GM21360 (cell line): ENCODE results near the gene PDE1A.
"Not testable (repeated sequence)": the region's sequence is repeated elsewhere in the genome, so short reads cannot be mapped to it uniquely, and the experiment has no call there.

ENCODE experiments used
- ATAC-seq: cut with Tn5 transposase; IDR thresholded peaks from one replicate; pipeline ENCODE4 v1.9.1; 2021; ENCODE audit warnings: mild to moderate bottlenecking, moderate library complexity; ENCODE audit not compliant: unreplicated experiment

The PDE1A gene

GRCh38 chr2:182412858-182413257, 14.0 kb downstream of the PDE1A start:
- no peak for ATAC-seq

GRCh38 chr2:182410120-182410519, 16.7 kb downstream of the PDE1A start:
- ATAC-seq, result no peak

DNA sequence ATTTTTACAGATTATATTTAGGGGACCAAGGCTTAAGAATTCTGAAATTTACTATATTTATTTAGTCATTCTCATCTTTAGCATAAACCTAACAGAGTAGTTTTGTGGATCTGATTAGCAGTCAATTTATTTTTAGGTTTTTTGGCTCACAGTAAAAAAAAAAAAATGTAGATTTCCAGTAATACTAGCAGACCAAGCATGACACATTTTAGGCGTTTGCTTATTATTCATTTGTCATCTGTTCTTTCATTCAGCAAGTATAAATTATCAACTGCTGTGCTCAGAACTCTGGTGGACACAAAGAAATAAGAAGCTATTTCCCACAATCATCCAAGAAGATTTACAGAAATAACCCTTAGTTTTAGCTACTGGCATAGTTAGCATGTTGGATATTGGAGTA, 20.6 kb downstream of the PDE1A start:
- ATAC-seq, result no peak

GRCh38 chr2:182404975-182405561, 21.8 kb downstream of the PDE1A start:
- ATAC-seq, result no peak

- ATAC-seq, result no peak
Observed at GRCh38 chr2:182404092-182404491, 22.7 kb downstream of the PDE1A start.

DNA sequence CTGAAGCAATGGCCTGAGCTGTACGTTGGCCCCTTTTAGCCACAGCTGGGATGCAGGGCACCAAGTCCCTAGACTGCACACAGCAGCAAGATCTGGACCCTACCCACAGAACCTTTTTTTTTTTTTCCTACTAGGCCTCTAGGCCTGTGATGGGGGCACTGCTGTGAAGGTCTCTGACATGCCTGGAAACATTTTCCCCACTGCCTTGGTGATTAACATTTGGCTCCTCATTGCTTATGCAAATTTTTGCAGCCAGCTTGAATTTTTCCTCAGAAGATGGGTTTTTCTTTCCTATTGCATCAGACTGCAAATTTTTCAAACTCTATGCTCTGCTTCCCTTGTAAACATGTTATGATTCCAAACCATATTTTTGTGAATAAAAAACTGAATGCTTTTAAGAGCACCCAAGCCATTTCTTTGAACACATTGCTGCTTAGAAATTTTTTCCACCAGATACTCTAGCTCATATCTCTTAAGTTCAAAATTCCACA, 33.5 kb downstream of the PDE1A start:
- no peak for ATAC-seq

DNA sequence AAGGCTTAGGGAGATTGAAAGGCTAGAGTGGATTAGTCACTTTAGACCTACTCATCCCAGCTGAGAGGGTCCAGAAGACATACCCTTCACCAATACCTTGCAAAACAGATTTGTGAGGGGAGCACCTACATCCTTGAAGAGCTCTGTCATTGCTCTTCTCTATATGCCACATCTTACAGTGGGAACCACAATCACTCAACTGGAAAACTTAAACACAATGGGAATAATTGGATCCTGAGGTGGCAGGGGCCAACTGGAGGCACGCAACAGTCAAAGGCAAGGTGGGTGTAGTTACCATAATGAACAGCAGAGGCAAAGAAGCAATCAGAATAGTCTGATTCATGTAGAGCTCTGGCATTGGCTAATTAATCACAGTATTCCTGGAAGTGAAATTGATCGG, 35.4 kb downstream of the PDE1A start:
- no peak for ATAC-seq

DNA sequence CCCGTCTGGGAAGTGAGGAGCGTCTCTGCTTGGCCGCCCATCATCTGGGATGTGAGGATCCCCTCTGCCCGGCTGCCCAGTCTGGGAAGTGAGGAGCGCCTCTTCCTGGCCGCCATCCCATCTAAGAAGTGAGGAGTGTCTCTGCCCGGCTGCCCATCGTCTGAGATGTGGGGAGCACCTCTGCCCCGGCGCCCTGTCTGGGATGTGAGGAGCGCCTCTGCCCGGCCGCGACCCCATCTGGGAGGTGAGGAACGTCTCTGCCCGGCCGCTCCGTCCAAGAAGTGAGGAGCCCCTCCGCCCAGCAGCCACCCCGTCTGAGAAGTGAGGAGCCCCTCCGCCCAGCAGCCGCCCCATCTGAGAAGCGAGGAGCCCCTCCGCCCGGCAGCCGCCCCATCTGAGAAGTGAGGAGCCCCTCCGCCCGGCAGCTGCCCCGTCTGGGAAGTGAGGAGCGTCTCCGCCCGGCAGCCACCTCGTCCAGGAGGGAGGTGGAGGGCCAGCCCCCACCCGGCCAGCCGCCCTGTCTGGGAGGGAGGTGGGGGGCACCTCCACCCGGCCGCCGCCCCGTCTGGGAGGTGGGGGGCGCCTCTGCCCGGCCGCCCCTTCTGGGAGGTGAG, 40.5 kb downstream of the PDE1A start:
- not testable (repeated sequence) for ATAC-seq

GRCh38 chr2:182384860-182385259, 42.0 kb downstream of the PDE1A start:
- ATAC-seq, result no peak

DNA sequence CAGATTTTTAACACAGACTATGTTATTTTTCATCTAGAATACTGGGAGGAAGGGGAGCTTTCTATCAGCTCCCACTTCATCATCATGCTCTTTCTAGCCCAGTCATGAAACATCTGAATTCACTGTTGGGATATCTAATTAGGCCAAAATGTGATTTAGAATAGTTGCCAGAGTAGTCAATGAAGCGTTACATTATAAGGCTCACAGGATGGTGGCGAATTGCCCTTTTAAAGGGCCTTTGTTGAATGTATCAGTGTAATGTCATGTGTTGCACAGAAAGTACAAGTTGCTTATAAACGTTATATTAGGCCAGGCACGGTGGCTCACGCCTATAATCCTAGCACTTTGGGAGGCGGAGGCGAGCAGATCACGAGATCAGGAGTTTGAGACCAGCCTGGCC, 45.6 kb downstream of the PDE1A start:
- no peak for ATAC-seq

DNA sequence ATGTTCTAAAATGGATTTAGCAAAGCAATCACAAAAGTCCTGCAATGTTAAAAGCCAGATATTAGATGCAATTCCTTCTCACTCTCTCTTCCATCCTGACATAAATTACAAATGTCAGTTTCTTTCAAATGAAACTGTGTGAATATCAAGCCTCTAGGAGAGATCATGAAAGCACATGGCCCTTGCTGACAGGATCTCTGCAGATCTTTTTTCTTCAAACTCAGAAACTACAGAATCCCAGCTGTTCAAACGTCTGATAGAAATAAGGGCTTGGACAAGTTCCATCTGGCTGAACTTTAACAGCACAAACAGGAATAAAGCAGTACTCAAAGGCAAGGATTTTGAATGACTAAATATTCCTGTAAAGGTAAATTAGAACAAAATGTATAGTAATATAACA, 47.6 kb downstream of the PDE1A start:
- no peak for ATAC-seq

DNA sequence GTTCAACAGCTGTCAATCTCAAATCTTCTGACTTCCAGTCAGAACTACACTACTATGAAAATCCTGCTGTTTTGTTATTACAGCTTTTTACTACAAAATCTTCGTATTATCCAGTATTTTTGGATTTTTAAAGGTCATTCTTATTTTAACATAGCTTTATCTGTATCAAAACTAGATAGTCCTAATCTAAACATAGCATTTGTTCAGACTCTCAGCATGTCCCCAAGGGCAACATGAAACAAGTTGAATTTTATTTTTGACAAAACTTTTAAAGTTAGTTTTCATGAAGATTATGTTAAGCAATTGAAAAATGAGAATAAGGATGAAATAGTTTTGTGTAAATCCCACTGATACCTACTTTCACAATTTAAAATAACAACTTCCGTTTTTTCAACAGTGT, 48.1 kb downstream of the PDE1A start:
- no peak for ATAC-seq

DNA sequence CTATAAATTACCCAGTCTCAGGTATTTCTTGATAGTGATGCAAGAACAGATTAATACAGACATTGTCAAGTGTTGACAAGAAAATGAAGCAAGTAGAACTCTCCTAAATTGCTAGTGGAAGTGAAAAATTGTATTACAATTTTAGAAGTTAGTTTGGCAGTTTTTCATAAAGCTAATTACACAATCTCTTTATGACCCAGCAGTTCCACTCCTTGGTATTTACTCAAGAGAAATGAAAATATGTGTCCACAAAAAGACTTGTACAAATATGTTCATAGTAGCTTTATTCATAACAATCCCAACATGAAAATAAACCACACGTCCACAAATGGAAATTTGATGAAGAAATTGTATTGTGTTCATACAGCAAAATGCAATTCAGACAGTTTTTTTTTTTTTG, 49.4 kb downstream of the PDE1A start:
- no peak for ATAC-seq

DNA sequence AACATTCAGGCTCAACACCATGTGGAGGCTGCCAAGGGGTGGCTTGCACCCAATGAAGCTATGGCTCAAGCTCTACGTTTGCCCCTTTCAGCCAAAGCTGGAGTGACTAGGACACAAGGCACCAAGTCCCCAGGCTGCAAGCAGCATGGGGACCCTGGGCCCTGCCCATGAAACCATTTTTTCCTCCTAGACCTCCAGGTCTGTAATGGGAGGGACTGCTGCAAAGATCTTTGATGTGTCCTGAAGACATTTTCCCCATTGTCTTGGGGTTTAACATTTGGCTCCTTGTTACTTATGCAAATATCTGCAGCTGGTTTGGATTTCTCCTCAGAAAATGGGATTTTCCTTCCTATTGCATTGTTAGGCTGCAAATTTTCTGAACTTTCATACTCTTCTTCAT, 51.0 kb downstream of the PDE1A start:
- no peak for ATAC-seq

DNA sequence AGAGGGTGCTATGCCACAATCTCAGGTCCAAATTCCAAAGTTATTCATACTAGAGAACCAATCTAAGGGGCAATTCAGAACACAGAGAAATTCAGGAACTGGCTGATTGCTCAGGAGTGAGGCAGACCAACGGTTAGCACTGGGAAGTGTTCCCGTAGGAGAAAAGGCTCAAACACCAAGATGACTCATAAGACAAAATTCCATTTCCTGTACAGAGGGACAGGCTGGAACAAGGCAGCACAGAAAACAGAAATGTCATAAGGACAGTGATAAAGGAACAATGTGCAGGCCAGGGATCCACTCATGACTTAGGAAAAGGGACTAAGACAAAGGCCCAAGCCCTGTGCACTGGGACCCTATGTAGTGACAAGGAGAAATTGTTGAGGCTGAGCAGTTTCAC, 54.2 kb downstream of the PDE1A start:
- ATAC-seq, result no peak

GRCh38 chr2:182368996-182369395, 57.8 kb downstream of the PDE1A start:
- no peak for ATAC-seq

DNA sequence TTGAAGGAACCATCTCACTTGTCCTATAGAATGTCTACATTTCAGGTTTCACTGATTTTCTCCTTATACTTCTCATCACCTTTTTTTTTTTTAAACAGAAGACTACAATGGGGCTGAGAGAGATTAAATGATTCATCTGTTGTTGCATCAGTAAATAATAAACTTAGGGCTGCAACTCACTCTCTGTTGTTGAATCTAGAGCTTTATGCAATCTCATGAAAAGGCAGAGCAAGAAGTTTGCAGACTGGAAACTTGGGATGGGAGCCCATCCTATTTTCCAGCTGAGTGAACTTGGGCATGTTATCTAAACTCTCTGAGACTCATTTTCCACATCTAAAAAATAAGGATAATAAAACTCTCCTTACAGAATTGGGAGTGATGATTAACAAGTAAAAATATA, 58.4 kb downstream of the PDE1A start:
- ATAC-seq, result no peak

DNA sequence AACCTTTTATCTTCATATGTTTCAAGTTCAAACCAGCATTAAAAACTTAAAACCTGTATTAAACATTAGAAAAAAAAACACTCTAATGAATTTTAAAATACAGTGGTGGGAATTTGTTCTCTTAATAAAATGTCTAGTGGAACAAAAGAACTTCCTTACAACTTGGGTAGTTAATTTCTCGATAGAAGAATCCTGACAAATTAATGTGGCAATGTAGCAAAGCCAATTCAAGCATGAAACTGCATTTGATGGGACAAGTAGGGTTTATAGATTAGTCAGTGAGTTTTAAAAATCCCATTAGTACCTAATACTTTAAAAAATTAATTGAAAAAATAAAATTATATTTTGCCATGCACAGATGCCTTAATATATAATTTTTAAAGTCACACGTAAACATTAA, 59.4 kb downstream of the PDE1A start:
- no peak for ATAC-seq

- ATAC-seq, result no peak
Observed at GRCh38 chr2:182366628-182367027, 60.2 kb downstream of the PDE1A start.

DNA sequence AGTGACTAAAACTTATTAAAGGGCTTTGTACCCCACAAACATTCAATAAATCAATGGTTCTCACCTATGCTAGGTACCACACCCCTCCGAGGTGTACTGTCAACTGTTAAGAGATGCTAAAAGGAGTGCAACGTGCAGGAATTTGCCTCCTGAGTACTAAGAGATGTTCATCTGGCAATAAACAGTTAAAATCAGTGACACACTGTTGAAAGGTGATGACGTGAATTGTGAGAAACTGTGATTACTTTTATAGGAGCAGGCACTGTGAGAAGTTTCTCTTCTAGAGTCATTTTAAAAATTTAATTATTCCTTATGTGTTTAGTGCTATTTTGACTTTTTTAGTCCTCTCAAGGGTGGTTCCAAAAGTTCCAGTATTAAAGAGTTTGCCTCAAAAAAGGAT, 61.0 kb downstream of the PDE1A start:
- ATAC-seq, result no peak

DNA sequence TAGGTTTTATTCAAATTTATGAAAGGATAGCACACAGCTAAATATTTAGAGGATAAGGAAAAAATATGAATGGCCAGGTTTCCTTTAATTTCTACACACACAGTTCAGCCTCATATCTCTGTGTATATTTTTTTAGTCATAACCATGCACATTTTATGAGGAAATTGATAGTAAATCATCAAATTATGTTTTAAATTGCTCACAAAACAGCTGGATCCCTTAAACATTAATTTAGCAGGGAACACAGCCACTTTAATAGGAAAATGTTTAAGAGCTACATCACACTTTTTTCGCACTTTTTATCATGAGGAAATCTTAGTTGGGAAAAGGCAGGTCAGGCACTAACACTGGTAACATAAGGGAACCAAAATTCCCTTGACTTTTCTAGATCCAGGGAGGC, 65.4 kb downstream of the PDE1A start:
- ATAC-seq, result no peak

DNA sequence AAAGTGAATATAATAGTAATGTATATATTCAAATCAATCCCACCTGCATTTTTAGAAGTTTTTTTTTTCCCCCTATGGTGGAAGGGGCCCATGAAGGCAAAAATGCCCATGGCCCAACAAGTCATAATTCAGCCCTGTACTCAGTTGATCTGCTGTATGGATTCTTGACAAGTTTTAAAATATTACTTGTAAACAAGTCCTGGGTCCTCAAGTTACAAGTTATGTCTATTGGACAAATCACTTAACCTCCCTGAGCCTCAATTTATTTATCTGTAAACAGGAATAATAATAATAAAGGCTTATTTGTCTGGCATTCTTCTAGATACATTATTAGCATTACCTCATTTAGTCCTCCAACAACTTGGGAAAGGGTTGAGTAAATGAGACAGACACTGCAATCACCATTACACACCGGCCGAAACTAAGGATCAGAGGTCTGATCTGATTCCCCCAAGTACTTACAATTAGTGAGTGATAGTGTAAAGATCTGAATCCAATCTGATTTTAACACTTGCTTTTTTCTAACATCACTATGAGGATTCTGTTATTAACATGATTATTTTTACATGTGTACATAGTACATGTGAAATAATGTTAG, 66.1 kb downstream of the PDE1A start:
- ATAC-seq, result no peak
